ENCODE measurements around the gene C15orf62.
A peak's percentile ranks its signal among the peaks of the same experiment; 100 is the strongest.

C15orf62 gene, protein sequence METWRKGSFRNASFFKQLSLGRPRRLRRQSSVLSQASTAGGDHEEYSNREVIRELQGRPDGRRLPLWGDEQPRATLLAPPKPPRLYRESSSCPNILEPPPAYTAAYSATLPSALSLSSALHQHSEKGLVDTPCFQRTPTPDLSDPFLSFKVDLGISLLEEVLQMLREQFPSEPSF

DNA sequence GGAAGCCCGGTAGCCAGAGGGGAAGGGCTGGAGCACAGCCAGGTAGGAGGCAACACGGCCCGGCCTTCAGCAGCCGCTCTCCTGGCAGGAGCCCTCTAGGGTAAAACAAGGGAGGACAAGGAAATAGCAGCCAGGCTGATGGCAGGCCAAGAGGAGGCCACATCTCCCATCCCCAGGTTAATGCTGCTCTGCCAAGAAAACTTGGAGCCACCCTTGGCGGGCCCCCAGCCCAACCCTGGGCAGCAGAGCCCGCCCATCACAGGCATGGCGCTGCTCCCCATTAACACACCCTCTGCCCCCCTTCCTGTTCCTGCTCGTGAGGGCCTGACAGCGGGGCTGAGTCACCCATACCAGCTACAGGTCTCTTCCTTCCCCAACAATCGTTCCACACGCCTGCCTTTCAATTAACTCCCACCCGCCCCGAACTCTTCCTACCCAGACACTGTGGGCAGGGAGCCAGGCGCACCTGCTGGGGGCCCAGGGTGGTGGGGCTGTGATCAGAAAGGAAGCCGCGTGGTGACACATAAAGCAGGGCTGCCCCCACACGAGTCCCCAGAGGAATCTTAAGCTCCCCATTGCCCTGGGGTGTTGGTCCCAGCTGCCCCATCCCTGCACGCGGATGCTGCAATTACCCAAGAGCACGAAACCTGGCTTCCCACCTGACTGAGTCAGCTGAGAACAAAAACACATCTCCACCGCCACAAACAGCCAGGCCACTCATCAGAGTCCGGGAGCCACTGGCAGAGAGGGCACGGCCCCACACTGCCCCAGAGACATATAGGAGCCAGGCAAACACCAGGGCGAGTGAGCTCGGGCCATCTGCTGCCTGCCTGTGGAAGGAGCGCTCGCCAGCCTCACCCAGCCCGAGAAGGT, at the start of gene C15orf62:
C15orf62 (plus strand) TSS at position 707 of the 873 bp plus-strand sequence. CDS start 516 bp downstream, outside the sequence.
- H3K4me1 ChIP-seq (ENCODE audit: control insufficient read depth, insufficient read depth, low read length) = peaks cover 25% of the 10 kb centered on the region
- H3K36me3 ChIP-seq (ENCODE audit: control insufficient read depth in 2 of 2, insufficient read depth in 1 of 2, low read length in 2 of 2) = peaks cover 0 to 27% of the 10 kb centered on the region in 2 experiments; a peak in 1 of 3 replicates
- CTCF ChIA-PET = interaction anchor here (0.8 to 3.1 kb wide), 2 partner anchors 13 to 15 kb away, joined by 5 to 10 read pairs; no protein-coding TSS in a partner anchor
- H3K4me3 ChIP-seq (ENCODE audit: low read depth, low read length) = no peak within 1 kb of the TSS
- no peaks in the 10 kb centered on the region for H3K9me3 ChIP-seq (ENCODE audit: control insufficient read depth, insufficient read depth, low read depth, low read length)
- POLR2A ChIA-PET = interaction anchor here (0.6 to 0.8 kb wide), 2 partner anchors 38 to 325 kb away, joined by 3 to 5 read pairs; partner anchors contain the start of genes DNAJC17 and ZFYVE19
- H3K27ac ChIP-seq (ENCODE audit: extremely low read depth, low read depth, low read length) = peak within 1 kb of the TSS; percentile 58
- no peak for TF ChIP-seq ZNF623 (tag by site-specific recombination; IDR thresholded peaks at IDR 0.05)
- TF ChIP-seq, protein P1, sequence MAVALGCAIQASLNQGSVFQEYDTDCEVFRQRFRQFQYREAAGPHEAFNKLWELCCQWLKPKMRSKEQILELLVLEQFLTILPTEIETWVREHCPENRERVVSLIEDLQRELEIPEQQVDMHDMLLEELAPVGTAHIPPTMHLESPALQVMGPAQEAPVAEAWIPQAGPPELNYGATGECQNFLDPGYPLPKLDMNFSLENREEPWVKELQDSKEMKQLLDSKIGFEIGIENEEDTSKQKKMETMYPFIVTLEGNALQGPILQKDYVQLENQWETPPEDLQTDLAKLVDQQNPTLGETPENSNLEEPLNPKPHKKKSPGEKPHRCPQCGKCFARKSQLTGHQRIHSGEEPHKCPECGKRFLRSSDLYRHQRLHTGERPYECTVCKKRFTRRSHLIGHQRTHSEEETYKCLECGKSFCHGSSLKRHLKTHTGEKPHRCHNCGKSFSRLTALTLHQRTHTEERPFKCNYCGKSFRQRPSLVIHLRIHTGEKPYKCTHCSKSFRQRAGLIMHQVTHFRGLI (tag by site-specific recombination; IDR thresholded peaks at IDR 0.05) = peak; percentile 80; the same call in 1 of the 2 replicates
- peak; percentile 87 for TF ChIP-seq ZBTB20 (tag by site-specific recombination; IDR thresholded peaks at IDR 0.05)
- TF ChIP-seq SCRT2 (tag by site-specific recombination; IDR thresholded peaks at IDR 0.05) = peak; percentile 99
- TF ChIP-seq, protein P2, sequence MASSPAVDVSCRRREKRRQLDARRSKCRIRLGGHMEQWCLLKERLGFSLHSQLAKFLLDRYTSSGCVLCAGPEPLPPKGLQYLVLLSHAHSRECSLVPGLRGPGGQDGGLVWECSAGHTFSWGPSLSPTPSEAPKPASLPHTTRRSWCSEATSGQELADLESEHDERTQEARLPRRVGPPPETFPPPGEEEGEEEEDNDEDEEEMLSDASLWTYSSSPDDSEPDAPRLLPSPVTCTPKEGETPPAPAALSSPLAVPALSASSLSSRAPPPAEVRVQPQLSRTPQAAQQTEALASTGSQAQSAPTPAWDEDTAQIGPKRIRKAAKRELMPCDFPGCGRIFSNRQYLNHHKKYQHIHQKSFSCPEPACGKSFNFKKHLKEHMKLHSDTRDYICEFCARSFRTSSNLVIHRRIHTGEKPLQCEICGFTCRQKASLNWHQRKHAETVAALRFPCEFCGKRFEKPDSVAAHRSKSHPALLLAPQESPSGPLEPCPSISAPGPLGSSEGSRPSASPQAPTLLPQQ (tag by site-specific recombination; IDR thresholded peaks at IDR 0.05) = peak; percentile 60
- no peak for TF ChIP-seq ZNF529 (tag by site-specific recombination; IDR thresholded peaks at IDR 0.05; ENCODE audit: insufficient replicate concordance)
- TF ChIP-seq FEZF1 (tag by site-specific recombination; IDR thresholded peaks at IDR 0.05) = 0 out of 2 replicates have a peak, but pooled peaks have one; percentile 9
- TF ChIP-seq ZNF660 (tag by site-specific recombination; IDR thresholded peaks at IDR 0.05) = 0 out of 2 replicates have a peak, but pooled peaks have one; percentile 53
- TF ChIP-seq GLI2 (tag by site-specific recombination; IDR thresholded peaks at IDR 0.05; ENCODE audit: borderline replicate concordance, low read depth) = no peak
- TF ChIP-seq ZBTB21 (tag by site-specific recombination; IDR thresholded peaks at IDR 0.05) = peak; percentile 31; the same call in 1 of the 2 replicates
- peak; percentile 64 for TF ChIP-seq GLIS2 (tag by site-specific recombination; IDR thresholded peaks at IDR 0.05)
- no peak; the same call in 1 of the 2 replicates for TF ChIP-seq MZF1 (tag by site-specific recombination; IDR thresholded peaks at IDR 0.05; ENCODE audit: borderline replicate concordance)
- 0 out of 2 replicates have a peak, but pooled peaks have one; percentile 54 for TF ChIP-seq ZFP69B (tag by site-specific recombination; IDR thresholded peaks at IDR 0.05)
- no peak for TF ChIP-seq ZNF677 (tag by site-specific recombination; IDR thresholded peaks at IDR 0.05)
- TF ChIP-seq ZNF629 (tag by site-specific recombination; IDR thresholded peaks at IDR 0.05) = peak; percentile 52; the same call in 1 of the 2 replicates
- TF ChIP-seq KLF16 (tag by site-specific recombination; IDR thresholded peaks at IDR 0.05) = 0 out of 2 replicates have a peak, but pooled peaks have one; percentile 31
- no peak for TF ChIP-seq ZNF169 (tag by site-specific recombination; IDR thresholded peaks at IDR 0.05)
- TF ChIP-seq ZNF16 (tag by site-specific recombination; IDR thresholded peaks at IDR 0.05; ENCODE audit: low read depth) = peak; percentile 67
- TF ChIP-seq, protein P3, sequence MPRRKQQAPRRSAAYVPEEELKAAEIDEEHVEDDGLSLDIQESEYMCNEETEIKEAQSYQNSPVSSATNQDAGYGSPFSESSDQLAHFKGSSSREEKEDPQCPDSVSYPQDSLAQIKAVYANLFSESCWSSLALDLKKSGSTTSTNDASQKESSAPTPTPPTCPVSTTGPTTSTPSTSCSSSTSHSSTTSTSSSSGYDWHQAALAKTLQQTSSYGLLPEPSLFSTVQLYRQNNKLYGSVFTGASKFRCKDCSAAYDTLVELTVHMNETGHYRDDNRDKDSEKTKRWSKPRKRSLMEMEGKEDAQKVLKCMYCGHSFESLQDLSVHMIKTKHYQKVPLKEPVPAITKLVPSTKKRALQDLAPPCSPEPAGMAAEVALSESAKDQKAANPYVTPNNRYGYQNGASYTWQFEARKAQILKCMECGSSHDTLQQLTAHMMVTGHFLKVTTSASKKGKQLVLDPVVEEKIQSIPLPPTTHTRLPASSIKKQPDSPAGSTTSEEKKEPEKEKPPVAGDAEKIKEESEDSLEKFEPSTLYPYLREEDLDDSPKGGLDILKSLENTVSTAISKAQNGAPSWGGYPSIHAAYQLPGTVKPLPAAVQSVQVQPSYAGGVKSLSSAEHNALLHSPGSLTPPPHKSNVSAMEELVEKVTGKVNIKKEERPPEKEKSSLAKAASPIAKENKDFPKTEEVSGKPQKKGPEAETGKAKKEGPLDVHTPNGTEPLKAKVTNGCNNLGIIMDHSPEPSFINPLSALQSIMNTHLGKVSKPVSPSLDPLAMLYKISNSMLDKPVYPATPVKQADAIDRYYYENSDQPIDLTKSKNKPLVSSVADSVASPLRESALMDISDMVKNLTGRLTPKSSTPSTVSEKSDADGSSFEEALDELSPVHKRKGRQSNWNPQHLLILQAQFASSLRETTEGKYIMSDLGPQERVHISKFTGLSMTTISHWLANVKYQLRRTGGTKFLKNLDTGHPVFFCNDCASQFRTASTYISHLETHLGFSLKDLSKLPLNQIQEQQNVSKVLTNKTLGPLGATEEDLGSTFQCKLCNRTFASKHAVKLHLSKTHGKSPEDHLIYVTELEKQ (tag by site-specific recombination; IDR thresholded peaks at IDR 0.05; ENCODE audit: borderline replicate concordance) = peak; percentile 49; the same call in 1 of the 2 replicates
- no peak for TF ChIP-seq ZNF133 (tag by site-specific recombination; IDR thresholded peaks at IDR 0.05)
- TF ChIP-seq ZBTB17 (tag by site-specific recombination; IDR thresholded peaks at IDR 0.05) = peak; percentile 57
- peak; percentile 88 for TF ChIP-seq ZNF335 (tag by site-specific recombination; conservative IDR thresholded peaks at IDR 0.05)
- TF ChIP-seq, protein P4, sequence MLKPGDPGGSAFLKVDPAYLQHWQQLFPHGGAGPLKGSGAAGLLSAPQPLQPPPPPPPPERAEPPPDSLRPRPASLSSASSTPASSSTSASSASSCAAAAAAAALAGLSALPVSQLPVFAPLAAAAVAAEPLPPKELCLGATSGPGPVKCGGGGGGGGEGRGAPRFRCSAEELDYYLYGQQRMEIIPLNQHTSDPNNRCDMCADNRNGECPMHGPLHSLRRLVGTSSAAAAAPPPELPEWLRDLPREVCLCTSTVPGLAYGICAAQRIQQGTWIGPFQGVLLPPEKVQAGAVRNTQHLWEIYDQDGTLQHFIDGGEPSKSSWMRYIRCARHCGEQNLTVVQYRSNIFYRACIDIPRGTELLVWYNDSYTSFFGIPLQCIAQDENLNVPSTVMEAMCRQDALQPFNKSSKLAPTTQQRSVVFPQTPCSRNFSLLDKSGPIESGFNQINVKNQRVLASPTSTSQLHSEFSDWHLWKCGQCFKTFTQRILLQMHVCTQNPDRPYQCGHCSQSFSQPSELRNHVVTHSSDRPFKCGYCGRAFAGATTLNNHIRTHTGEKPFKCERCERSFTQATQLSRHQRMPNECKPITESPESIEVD (tag by site-specific recombination; IDR thresholded peaks at IDR 0.05) = no peak
- peak; percentile 18; the same call in 1 of the 2 replicates for TF ChIP-seq OSR2 (tag by site-specific recombination; IDR thresholded peaks at IDR 0.05)
- TF ChIP-seq, protein P5, sequence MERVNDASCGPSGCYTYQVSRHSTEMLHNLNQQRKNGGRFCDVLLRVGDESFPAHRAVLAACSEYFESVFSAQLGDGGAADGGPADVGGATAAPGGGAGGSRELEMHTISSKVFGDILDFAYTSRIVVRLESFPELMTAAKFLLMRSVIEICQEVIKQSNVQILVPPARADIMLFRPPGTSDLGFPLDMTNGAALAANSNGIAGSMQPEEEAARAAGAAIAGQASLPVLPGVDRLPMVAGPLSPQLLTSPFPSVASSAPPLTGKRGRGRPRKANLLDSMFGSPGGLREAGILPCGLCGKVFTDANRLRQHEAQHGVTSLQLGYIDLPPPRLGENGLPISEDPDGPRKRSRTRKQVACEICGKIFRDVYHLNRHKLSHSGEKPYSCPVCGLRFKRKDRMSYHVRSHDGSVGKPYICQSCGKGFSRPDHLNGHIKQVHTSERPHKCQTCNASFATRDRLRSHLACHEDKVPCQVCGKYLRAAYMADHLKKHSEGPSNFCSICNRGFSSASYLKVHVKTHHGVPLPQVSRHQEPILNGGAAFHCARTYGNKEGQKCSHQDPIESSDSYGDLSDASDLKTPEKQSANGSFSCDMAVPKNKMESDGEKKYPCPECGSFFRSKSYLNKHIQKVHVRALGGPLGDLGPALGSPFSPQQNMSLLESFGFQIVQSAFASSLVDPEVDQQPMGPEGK (tag by site-specific recombination; IDR thresholded peaks at IDR 0.05) = peak; percentile 80
- TF ChIP-seq KLF8 (tag by site-specific recombination; IDR thresholded peaks at IDR 0.05) = peak; percentile 62; the same call in 1 of the 2 replicates

Data from HEK293 (cell line).